HepG2 (cell line): ENCODE results near the gene HS3ST5. TPM values are rescaled to one million over a fixed set of nuclear protein-coding genes. Genes with fewer than 3 reads are reported as not detected.

Source experiments
- ASH2L ChIP-seq: fragments of 300-600, 200-600 bp; sonication (generic); IDR thresholded peaks from 2 replicates; pipeline ENCODE4 v1.7.0; 2017; ENCODE audit warnings: low read depth, mild to moderate bottlenecking, moderate library complexity, mixed read lengths, low read length; ENCODE audit not compliant: insufficient read length
- ATF2 ChIP-seq: sonication (generic); formaldehyde crosslinking; IDR thresholded peaks from 2 replicates; pipeline ENCODE4 v1.4.0; 2020; ENCODE audit warnings: missing genetic modification reagents
- ATF7 ChIP-seq, 2 experiments: fragments of 450-650 bp in 1 of 2; sonication (generic) in 1 of 2; formaldehyde crosslinking in 1 of 2; IDR thresholded peaks; 2 replicates each; pipeline versions ENCODE4 v1.4.0 to v1.6.1; 2016 to 2020; ENCODE audit warnings: antibody characterized with exemption in 1 of 2, mild to moderate bottlenecking in 1 of 2, missing genetic modification reagents in 1 of 2
- DZIP1 ChIP-seq: sonication (generic); formaldehyde crosslinking; IDR thresholded peaks from 2 replicates; pipeline ENCODE4 v1.5.0; 2020; ENCODE audit warnings: mild to moderate bottlenecking, missing genetic modification reagents
- FOXA3 ChIP-seq: IDR thresholded peaks from 2 replicates; pipeline ENCODE4 v1.6.1; 2016; ENCODE audit warnings: missing genetic modification reagents, missing compliant biosample characterization
- GATA4 ChIP-seq: sonication (generic); IDR thresholded peaks from 2 replicates; pipeline ENCODE4 v1.6.1; 2016; ENCODE audit warnings: antibody characterized with exemption, low read depth, borderline replicate concordance
- MEF2D ChIP-seq: sonication (generic); formaldehyde crosslinking; IDR thresholded peaks from 2 replicates; pipeline ENCODE4 v1.5.1; 2020; ENCODE audit warnings: mild to moderate bottlenecking, missing genetic modification reagents
- POLR2A ChIP-seq, 2 experiments: IDR thresholded peaks; 2 replicates each; pipeline ENCODE4 v1.6.1; 2011; ENCODE audit warnings: low read depth in 2 of 2, low read length in 2 of 2, mild to moderate bottlenecking in 1 of 2, moderate library complexity in 1 of 2; ENCODE audit not compliant: insufficient read depth in 1 of 2
- ZFP82 ChIP-seq: sonication (generic); formaldehyde crosslinking; IDR thresholded peaks from 2 replicates; pipeline ENCODE4 v1.5.1; 2020; ENCODE audit warnings: mild to moderate bottlenecking, missing genetic modification reagents, borderline replicate concordance
- ZFX ChIP-seq: sonication (generic); formaldehyde crosslinking; IDR thresholded peaks from 2 replicates; pipeline ENCODE4 v1.4.0; 2020; ENCODE audit warnings: mild to moderate bottlenecking, low read depth, missing genetic modification reagents, moderate library complexity
- ZNF10 ChIP-seq: sonication (generic); formaldehyde crosslinking; IDR thresholded peaks from 2 replicates; pipeline ENCODE4 v1.4.0; 2020; ENCODE audit warnings: mild to moderate bottlenecking, low read depth, missing genetic modification reagents, borderline replicate concordance
- ZNF343 ChIP-seq: sonication (generic); formaldehyde crosslinking; IDR thresholded peaks from 2 replicates; pipeline ENCODE4 v1.4.0; 2020; ENCODE audit warnings: mild to moderate bottlenecking, missing genetic modification reagents
- ZNF441 ChIP-seq: sonication (generic); formaldehyde crosslinking; IDR thresholded peaks from 2 replicates; pipeline ENCODE4 v1.7.0; 2021; ENCODE audit warnings: missing genetic modification reagents, borderline replicate concordance
- ZNF646 ChIP-seq: sonication (generic); formaldehyde crosslinking; IDR thresholded peaks from 2 replicates; pipeline ENCODE4 v1.9.0; 2021; ENCODE audit warnings: mild to moderate bottlenecking, missing genetic modification reagents
- ZNF737 ChIP-seq: sonication (generic); formaldehyde crosslinking; IDR thresholded peaks from 2 replicates; pipeline ENCODE4 v1.5.0; 2020; ENCODE audit warnings: missing genetic modification reagents, mild to moderate bottlenecking, borderline replicate concordance
- polyA plus RNA-seq, 8 experiments: library from polyadenylated mRNA; depleted of rRNA in 3 of 8; stranded (reverse) in 7 of 8; unstranded in 1 of 8; fragments of >200 nt; fragmentation: Illumina TruSeq in 4 of 8; extraction: Trizol in 4 of 8; gene quantifications; 2 replicates each; pipeline versions ENCODE4 v1.2.1 to v1.2.3, GENCODE V29; 2011 to 2016; ENCODE audit warnings: low read depth in 4 of 8, missing spikeins in 1 of 8, mixed read lengths in 1 of 8; ENCODE audit not compliant: insufficient read depth in 1 of 8
- total RNA-seq, 5 experiments: library from RNA; depleted of rRNA; stranded (reverse); fragments of >200 nt; fragmentation: Illumina TruSeq; extraction: Trizol; gene quantifications; 2 replicates each; pipeline ENCODE4 v1.2.3, GENCODE V29; 2016; ENCODE audit warnings: low read depth in 1 of 5
- TF ChIP-seq, protein P1 (sequence below): sonication (generic); formaldehyde crosslinking; conservative IDR thresholded peaks from 2 replicates; pipeline ENCODE4 v1.4.0; 2020; ENCODE audit warnings: missing genetic modification reagents

HS3ST5 gene
- total and polyA plus RNA-seq, 2 of the 13 experiments (the other 11 are each of a cell fraction or from before 2014, with no cell fraction given): 1.1 to 1.6 TPM

GRCh38 chr6:114342826-114343781, at the start of gene HS3ST5 (continued):
- TF ChIP-seq DZIP1 (CRISPR knock-in tag): no peak
- TF ChIP-seq ZNF441 (CRISPR knock-in tag): no peak
- no peak for TF ChIP-seq ZFP82
- no peak for TF ChIP-seq ATF7 (IDR thresholded peaks at IDR 0.05)
- TF ChIP-seq ATF7 (CRISPR knock-in tag; IDR thresholded peaks at IDR 0.05): peak; percentile 57; the same call in 1 of the 2 replicates
- no peak for TF ChIP-seq GATA4
- no peak for TF ChIP-seq MEF2D
- TF ChIP-seq ATF2 (CRISPR knock-in tag): 0 out of 2 replicates have a peak, but pooled peaks have one; percentile 25
- no peak for TF ChIP-seq ZNF10 (CRISPR knock-in tag)
- TF ChIP-seq ZNF646 (CRISPR knock-in tag): no peak
- no peak for TF ChIP-seq ASH2L
- no peak for TF ChIP-seq ZNF737 (CRISPR knock-in tag)
- peak; percentile 80; the same call in 1 of the 2 replicates for TF ChIP-seq ZNF343 (CRISPR knock-in tag)
- TF ChIP-seq, protein P1, sequence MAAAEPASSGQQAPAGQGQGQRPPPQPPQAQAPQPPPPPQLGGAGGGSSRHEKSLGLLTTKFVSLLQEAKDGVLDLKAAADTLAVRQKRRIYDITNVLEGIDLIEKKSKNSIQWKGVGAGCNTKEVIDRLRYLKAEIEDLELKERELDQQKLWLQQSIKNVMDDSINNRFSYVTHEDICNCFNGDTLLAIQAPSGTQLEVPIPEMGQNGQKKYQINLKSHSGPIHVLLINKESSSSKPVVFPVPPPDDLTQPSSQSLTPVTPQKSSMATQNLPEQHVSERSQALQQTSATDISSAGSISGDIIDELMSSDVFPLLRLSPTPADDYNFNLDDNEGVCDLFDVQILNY: no peak
- peak in 1 of 2 experiments; percentile 47; a peak in 2 of 4 replicates for TF ChIP-seq POLR2A (IDR thresholded peaks at IDR 0.05; ENCODE audit: insufficient read depth in 1 of 2, low read depth in 2 of 2, low read length in 2 of 2)
- TF ChIP-seq FOXA3 (CRISPR knock-in tag): peak; percentile 23; the same call in 1 of the 2 replicates
- TF ChIP-seq ZFX (CRISPR knock-in tag): peak; percentile 69
